IMR-90 (cell line): ENCODE results near the gene PDCD1LG2.

Source experiments
- CEBPB ChIP-seq: IDR thresholded peaks from 2 replicates; pipeline ENCODE4 v1.6.1; 2012; ENCODE audit warnings: low read depth, low read length, improper control_type of control experiment
- CHD1 ChIP-seq: IDR thresholded peaks from 2 replicates; pipeline ENCODE4 v1.6.1; 2012; ENCODE audit warnings: low read depth, low read length, improper control_type of control experiment
- CTCF ChIP-seq: conservative IDR thresholded peaks from 2 replicates; pipeline ENCODE4 v1.5.1; 2012; ENCODE audit warnings: mild to moderate bottlenecking, low read depth, low read length, improper control_type of control experiment
- ELK1 ChIP-seq: fragments of 150-350 bp; IDR thresholded peaks from 2 replicates; pipeline ENCODE4 v1.6.1; 2016; ENCODE audit warnings: low read depth, mild to moderate bottlenecking, low read length, moderate library complexity, borderline replicate concordance
- FOS ChIP-seq: fragments of 150-350 bp; IDR thresholded peaks from 2 replicates; pipeline ENCODE4 v1.6.1; 2016; ENCODE audit warnings: low read depth, low read length
- MXI1 ChIP-seq: IDR thresholded peaks from 2 replicates; pipeline ENCODE4 v1.6.1; 2012; ENCODE audit warnings: low read depth, mild to moderate bottlenecking, low read length, moderate library complexity, borderline replicate concordance
- NFE2L2 ChIP-seq: fragments of 150-350 bp; IDR thresholded peaks from 2 replicates; pipeline ENCODE4 v1.6.1; 2016; ENCODE audit warnings: low read depth, mild to moderate bottlenecking, low read length
- POLR2A ChIP-seq: IDR thresholded peaks from 2 replicates; pipeline ENCODE4 v1.6.1; 2012; ENCODE audit warnings: mild to moderate bottlenecking, low read depth, low read length
- RAD21 ChIP-seq: IDR thresholded peaks from 2 replicates; pipeline ENCODE4 v1.6.1; 2012; ENCODE audit warnings: low read length, improper control_type of control experiment
- RFX5 ChIP-seq: IDR thresholded peaks from 2 replicates; pipeline ENCODE4 v1.8.0; 2012; ENCODE audit warnings: low read depth, mild to moderate bottlenecking, low read length, moderate library complexity
- SMC3 ChIP-seq: fragments of 150-350 bp; IDR thresholded peaks from 2 replicates; pipeline ENCODE4 v1.6.1; 2016; ENCODE audit warnings: low read depth, mild to moderate bottlenecking, antibody characterized with exemption, low read length, moderate library complexity
- USF2 ChIP-seq: fragments of 150-350 bp; IDR thresholded peaks from 2 replicates; pipeline ENCODE4 v1.6.1; 2017; ENCODE audit warnings: mild to moderate bottlenecking, antibody characterized with exemption, low read length, low read depth

GRCh38 chr9:5551368-5552150, 41.2 kb downstream of the PDCD1LG2 start:
- TF ChIP-seq RAD21 (no peak), CTCF (no peak), POLR2A (no peak), FOS (no peak), NFE2L2 (no peak), RFX5 (no peak), MXI1 (no peak), CEBPB (no peak), SMC3 (no peak), ELK1 (no peak), CHD1 (no peak), USF2 (no peak)
